Measurements from ENCODE around the gene CASZ1. TPM values are rescaled to one million over a fixed set of nuclear protein-coding genes. Genes with fewer than 3 reads are reported as not detected.

CASZ1 gene
- total RNA-seq, 1 experiment from 2014 or later: 11.7 TPM

GRCh38 chr1:10639775-10640578 is 156.5 kb downstream of the CASZ1 start:
- ChIA-PET CTCF (interaction anchor here (0.6 to 2.9 kb wide), 15 partner anchors 9 to 302 kb away, joined by 3 to 11 read pairs (median 4); no protein-coding TSS in a partner anchor), POLR2A (no interaction called here)
- Mint-ChIP-seq H3K9me3 (no peaks in the 10 kb centered on the region), H3K4me1 (peaks cover 6% of the 10 kb centered on the region), H3K27ac (no peak overlapping the region), H3K36me3 (no peaks in the 10 kb centered on the region), H3K4me3 (peak overlapping the region; percentile 57), H3K27me3 (ENCODE audit: low read depth) (peaks cover 26% of the 10 kb centered on the region)
- TF ChIP-seq ZNF281 (CRISPR knock-in tag; IDR thresholded peaks at IDR 0.05) (no peak), TCF7 (CRISPR knock-in tag; IDR thresholded peaks at IDR 0.05; ENCODE audit: low read depth) (0 out of 2 replicates have a peak, but pooled peaks have one; percentile 2), ATF6 (CRISPR knock-in tag; IDR thresholded peaks at IDR 0.05) (no peak), MYBL2 (CRISPR knock-in tag; IDR thresholded peaks at IDR 0.05) (0 out of 2 replicates have a peak, but pooled peaks have one; percentile 10), RELA (CRISPR knock-in tag; IDR thresholded peaks at IDR 0.05; ENCODE audit: borderline replicate concordance) (no peak)
- ATAC-seq: no peak
- DNase-seq (ENCODE audit: low spot score): peak; percentile 50

GRCh38 chr1:10639011-10639774 is 157.3 kb downstream of the CASZ1 start:
- ChIA-PET CTCF (interaction anchor here (1.0 to 2.9 kb wide), 11 partner anchors 9 to 303 kb away, joined by 3 to 11 read pairs (median 5); no protein-coding TSS in a partner anchor), POLR2A (interaction anchor here (0.6 kb wide), 1 partner anchor 119 kb away, joined by 3 read pairs; no protein-coding TSS in a partner anchor)
- H3K4me3 Mint-ChIP-seq: peak overlapping the region; percentile 57
- H3K27ac Mint-ChIP-seq: no peak overlapping the region
- TF ChIP-seq TCF7 (CRISPR knock-in tag; IDR thresholded peaks at IDR 0.05; ENCODE audit: low read depth): 0 out of 2 replicates have a peak, but pooled peaks have one; percentile 55
- TF ChIP-seq ZNF416 (CRISPR knock-in tag; IDR thresholded peaks at IDR 0.05): no peak
- TF ChIP-seq CREB1 (CRISPR knock-in tag; IDR thresholded peaks at IDR 0.05): no peak
- no peak for TF ChIP-seq SOX15 (CRISPR knock-in tag; IDR thresholded peaks at IDR 0.05)
- no peak for TF ChIP-seq CDX4 (CRISPR knock-in tag; IDR thresholded peaks at IDR 0.05; ENCODE audit: borderline replicate concordance)
- 0 out of 2 replicates have a peak, but pooled peaks have one; percentile 45 for TF ChIP-seq KAT7 (CRISPR knock-in tag; IDR thresholded peaks at IDR 0.05; ENCODE audit: borderline replicate concordance)
- no peak for TF ChIP-seq JUN (CRISPR knock-in tag; IDR thresholded peaks at IDR 0.05)
- 0 out of 2 replicates have a peak, but pooled peaks have one; percentile 46 for TF ChIP-seq E2F5 (CRISPR knock-in tag; IDR thresholded peaks at IDR 0.05)
- TF ChIP-seq ZNF671 (CRISPR knock-in tag; IDR thresholded peaks at IDR 0.05): no peak
- TF ChIP-seq E2F4 (CRISPR knock-in tag; IDR thresholded peaks at IDR 0.05; ENCODE audit: borderline replicate concordance, low read depth): no peak
- TF ChIP-seq RELA (CRISPR knock-in tag; IDR thresholded peaks at IDR 0.05; ENCODE audit: borderline replicate concordance): 0 out of 2 replicates have a peak, but pooled peaks have one; percentile 10
- TF ChIP-seq ZNF263 (CRISPR knock-in tag; IDR thresholded peaks at IDR 0.05; ENCODE audit: low read depth): peak; percentile 94
- TF ChIP-seq MAX (CRISPR knock-in tag; IDR thresholded peaks at IDR 0.05): 0 out of 2 replicates have a peak, but pooled peaks have one; percentile 42
- TF ChIP-seq FOXK1 (CRISPR knock-in tag; IDR thresholded peaks at IDR 0.05): no peak
- peak; percentile 33; the same call in 1 of the 2 replicates for TF ChIP-seq MYBL2 (CRISPR knock-in tag; IDR thresholded peaks at IDR 0.05)
- peak; percentile 85; the same call in 1 of the 2 replicates for TF ChIP-seq ESRRA (CRISPR knock-in tag; IDR thresholded peaks at IDR 0.05; ENCODE audit: borderline replicate concordance)
- 0 out of 2 replicates have a peak, but pooled peaks have one; percentile 38 for TF ChIP-seq SP1 (CRISPR knock-in tag; conservative IDR thresholded peaks at IDR 0.05)
- no peaks in the 10 kb centered on the region for H3K9me3 Mint-ChIP-seq
- peaks cover 26% of the 10 kb centered on the region for H3K27me3 Mint-ChIP-seq (ENCODE audit: low read depth)
- H3K36me3 Mint-ChIP-seq: no peaks in the 10 kb centered on the region
- DNase-seq (ENCODE audit: low spot score) (peak; percentile 67), ATAC-seq (peak; percentile 46)
- H3K4me1 Mint-ChIP-seq: peaks cover 6% of the 10 kb centered on the region

Data from WTC11 (cell line).